Liver (tissue), 9 donors: ENCODE data around the gene IRF6. TPM values are rescaled to one million over a fixed set of nuclear protein-coding genes. Genes with fewer than 3 reads are reported as not detected.

Experiments used
- DNase-seq: peaks from one replicate; pipeline ENCODE4 v3.0.0-alpha.2; 2017; ENCODE audit warnings: low spot score
- H3K27ac ChIP-seq, 2 donors: one replicate each; pipeline ENCODE4 v1.7.0; 2013; ENCODE audit warnings: inconsistent platforms in 2 of 2, low read length in 2 of 2, control low read depth in 1 of 2, low read depth in 1 of 2, mild to moderate bottlenecking in 1 of 2
- H3K27me3 ChIP-seq, 4 donors: one replicate each; pipeline versions ENCODE4 v1.6.1 to v1.7.0; 2013; ENCODE audit warnings: low read length in 3 of 4, inconsistent platforms in 1 of 4, mild to moderate bottlenecking in 1 of 4, moderate library complexity in 1 of 4; ENCODE audit not compliant: control insufficient read depth in 4 of 4, insufficient read depth in 4 of 4
- H3K36me3 ChIP-seq, 4 donors: one replicate each; pipeline versions ENCODE4 v1.6.1 to v1.7.0; 2013; ENCODE audit warnings: low read length in 3 of 4, mild to moderate bottlenecking in 3 of 4, low read depth in 1 of 4, moderate library complexity in 1 of 4; ENCODE audit not compliant: control insufficient read depth in 4 of 4, insufficient read depth in 3 of 4
- H3K4me1 ChIP-seq, 4 donors: one replicate each; pipeline versions ENCODE4 v1.6.1 to v1.7.0; 2013; ENCODE audit warnings: low read length in 3 of 4, mild to moderate bottlenecking in 3 of 4, moderate library complexity in 1 of 4; ENCODE audit not compliant: control insufficient read depth in 4 of 4, insufficient read depth in 4 of 4
- H3K4me3 ChIP-seq, 3 donors: one replicate each; pipeline versions ENCODE4 v1.6.1 to v1.7.0; 2013; ENCODE audit warnings: low read length in 3 of 3, control low read depth in 1 of 3, low read depth in 1 of 3, mild to moderate bottlenecking in 1 of 3
- H3K9ac ChIP-seq, 2 donors: one replicate each; pipeline ENCODE4 v1.7.0; 2013; ENCODE audit warnings: low read length in 2 of 2, mild to moderate bottlenecking in 2 of 2, moderate library complexity in 2 of 2, control low read depth in 1 of 2, low read depth in 1 of 2
- H3K9me3 ChIP-seq, 4 donors: one replicate each; pipeline versions ENCODE4 v1.6.1 to v1.7.0; 2013; ENCODE audit warnings: low read length in 3 of 4; ENCODE audit not compliant: control insufficient read depth in 4 of 4
- FOXA1 ChIP-seq: IDR thresholded peaks from 2 replicates; pipeline ENCODE4 v1.6.1; 2016; ENCODE audit warnings: antibody characterized with exemption
- FOXA2 ChIP-seq: IDR thresholded peaks from 2 replicates; pipeline ENCODE4 v1.6.1; 2016; ENCODE audit warnings: antibody characterized with exemption
- GABPA ChIP-seq, 2 donors: IDR thresholded peaks in 1 of 2; conservative IDR thresholded peaks in 1 of 2; 2 replicates each; pipeline ENCODE4 v1.6.1; 2016; ENCODE audit warnings: antibody characterized with exemption in 2 of 2, mild to moderate bottlenecking in 1 of 2, moderate library complexity in 1 of 2
- HNF4A ChIP-seq, 2 donors: conservative IDR thresholded peaks; 2 replicates each; pipeline ENCODE4 v1.6.1; 2016; ENCODE audit warnings: antibody characterized with exemption in 2 of 2, mild to moderate bottlenecking in 2 of 2
- JUND ChIP-seq, 2 donors: IDR thresholded peaks; 2 replicates each; pipeline ENCODE4 v1.6.1; 2016; ENCODE audit warnings: antibody characterized with exemption in 2 of 2
- NR2F2 ChIP-seq: IDR thresholded peaks from 2 replicates; pipeline ENCODE4 v1.6.1; 2016; ENCODE audit warnings: antibody characterized with exemption
- RAD21 ChIP-seq, 2 donors: IDR thresholded peaks; 2 replicates each; pipeline ENCODE4 v1.6.1; 2016; ENCODE audit warnings: antibody characterized with exemption in 2 of 2, mild to moderate bottlenecking in 2 of 2
- RXRA ChIP-seq, 2 donors: IDR thresholded peaks; 2 replicates each; pipeline ENCODE4 v1.6.1; 2017 to 2018; ENCODE audit warnings: antibody characterized with exemption in 2 of 2, mild to moderate bottlenecking in 1 of 2
- SP1 ChIP-seq: IDR thresholded peaks from 2 replicates; pipeline ENCODE4 v1.6.1; 2018; ENCODE audit warnings: antibody characterized with exemption, mild to moderate bottlenecking
- TAF1 ChIP-seq: conservative IDR thresholded peaks from 2 replicates; pipeline ENCODE4 v1.6.1; 2016; ENCODE audit warnings: antibody characterized with exemption, mild to moderate bottlenecking
- YY1 ChIP-seq: IDR thresholded peaks from 2 replicates; pipeline ENCODE4 v1.6.1; 2016; ENCODE audit warnings: antibody characterized with exemption, mild to moderate bottlenecking
- WGBS: extraction: QIAGEN DNeasy Blood & Tissue Kit; methylation state at CpG from one replicate; pipeline ENCODE4 v1.1.7; 2013; 5-methylcytosine and 5-hydroxymethylcytosine counted together
- polyA plus RNA-seq, 2 donors: library from polyadenylated mRNA; stranded (reverse) in 1 of 2; unstranded in 1 of 2; fragments of 200-250 nt in 1 of 2; fragments of >200 nt in 1 of 2; fragmentation: Nextera tagmentation in 1 of 2; extraction: Ambion mirVana in 1 of 2; gene quantifications; one replicate each; pipeline versions ENCODE4 v1.2.1 to v1.2.3, GENCODE V29; 2013 to 2015
- total RNA-seq, 2 donors: library from RNA; depleted of rRNA; stranded (reverse); fragments of >200 nt; gene quantifications; one replicate each; pipeline ENCODE4 v1.2.3, GENCODE V29; 2014
- TF ChIP-seq, protein P1 (sequence below): IDR thresholded peaks from 2 replicates; pipeline ENCODE4 v1.6.1; 2016; ENCODE audit warnings: antibody characterized with exemption
- TF ChIP-seq, protein P2 (sequence below): IDR thresholded peaks from 2 replicates; pipeline ENCODE4 v1.6.1; 2016; ENCODE audit warnings: antibody characterized with exemption
- TF ChIP-seq, protein P3 (sequence below): fragments of 150-350 bp; IDR thresholded peaks from 2 replicates; pipeline ENCODE4 v1.5.1; 2017; ENCODE audit warnings: improper control_type of control experiment, low read depth, low read length; ENCODE audit not compliant: missing input control
- TF ChIP-seq, protein P4 (sequence below): IDR thresholded peaks from 2 replicates; pipeline ENCODE4 v1.6.1; 2016; ENCODE audit warnings: antibody characterized with exemption
- TF ChIP-seq, protein P5 (sequence below): IDR thresholded peaks from 2 replicates; pipeline ENCODE4 v1.6.1; 2016; ENCODE audit warnings: antibody characterized with exemption, mild to moderate bottlenecking
- donor health status: healthy.
- donor health status: healthy.
- donor health status: healthy.
- donor health status: healthy.
- donor health status: healthy.

Gene IRF6
- total and polyA plus RNA-seq, 4 donors, result 0.51 to 29.3 (median 14.3) TPM

DNA sequence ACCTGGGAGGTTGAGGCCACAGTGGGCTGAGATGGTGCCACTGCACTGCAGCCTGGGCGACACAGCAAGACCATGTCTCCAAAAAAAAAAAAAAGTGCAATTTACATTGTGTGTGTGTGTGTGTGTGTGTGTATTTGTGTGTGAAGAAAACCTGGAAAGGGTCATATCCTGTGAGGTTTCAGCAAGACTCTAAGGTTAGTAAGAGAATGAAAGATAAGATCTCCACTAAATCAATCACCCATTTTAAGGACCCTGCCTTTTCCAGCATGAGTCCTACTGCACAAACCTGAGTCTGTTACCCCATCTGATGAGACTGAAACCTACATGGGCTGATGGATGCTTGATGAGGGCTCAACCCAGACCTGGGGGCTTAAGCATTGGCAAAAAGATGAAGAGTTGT lies 16.7 kb downstream of the IRF6 start:
- peaks cover 10 to 66% (median 46%) of the 10 kb centered on the region in 4 donors for H3K4me1 ChIP-seq
- no peak overlapping the region for H3K9ac ChIP-seq
- no peak for TF ChIP-seq RXRA (IDR thresholded peaks at IDR 0.05)
- TF ChIP-seq TAF1, result no peak
- no peak for TF ChIP-seq JUND (IDR thresholded peaks at IDR 0.05)
- TF ChIP-seq, protein P1, sequence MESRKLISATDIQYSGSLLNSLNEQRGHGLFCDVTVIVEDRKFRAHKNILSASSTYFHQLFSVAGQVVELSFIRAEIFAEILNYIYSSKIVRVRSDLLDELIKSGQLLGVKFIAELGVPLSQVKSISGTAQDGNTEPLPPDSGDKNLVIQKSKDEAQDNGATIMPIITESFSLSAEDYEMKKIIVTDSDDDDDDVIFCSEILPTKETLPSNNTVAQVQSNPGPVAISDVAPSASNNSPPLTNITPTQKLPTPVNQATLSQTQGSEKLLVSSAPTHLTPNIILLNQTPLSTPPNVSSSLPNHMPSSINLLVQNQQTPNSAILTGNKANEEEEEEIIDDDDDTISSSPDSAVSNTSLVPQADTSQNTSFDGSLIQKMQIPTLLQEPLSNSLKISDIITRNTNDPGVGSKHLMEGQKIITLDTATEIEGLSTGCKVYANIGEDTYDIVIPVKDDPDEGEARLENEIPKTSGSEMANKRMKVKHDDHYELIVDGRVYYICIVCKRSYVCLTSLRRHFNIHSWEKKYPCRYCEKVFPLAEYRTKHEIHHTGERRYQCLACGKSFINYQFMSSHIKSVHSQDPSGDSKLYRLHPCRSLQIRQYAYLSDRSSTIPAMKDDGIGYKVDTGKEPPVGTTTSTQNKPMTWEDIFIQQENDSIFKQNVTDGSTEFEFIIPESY, result no peak
- no peak for TF ChIP-seq HNF4A (conservative IDR thresholded peaks at IDR 0.05)
- no peak for TF ChIP-seq NR2F2
- no peak for TF ChIP-seq YY1
- no peak for TF ChIP-seq SP1
- TF ChIP-seq RAD21 (IDR thresholded peaks at IDR 0.05), result no peak
- TF ChIP-seq GABPA (IDR thresholded peaks at IDR 0.05 in 1 of 2, conservative IDR thresholded peaks at IDR 0.05 in 1 of 2), result no peak
- TF ChIP-seq, protein P2, sequence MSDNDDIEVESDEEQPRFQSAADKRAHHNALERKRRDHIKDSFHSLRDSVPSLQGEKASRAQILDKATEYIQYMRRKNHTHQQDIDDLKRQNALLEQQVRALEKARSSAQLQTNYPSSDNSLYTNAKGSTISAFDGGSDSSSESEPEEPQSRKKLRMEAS, result no peak
- TF ChIP-seq, protein P3, sequence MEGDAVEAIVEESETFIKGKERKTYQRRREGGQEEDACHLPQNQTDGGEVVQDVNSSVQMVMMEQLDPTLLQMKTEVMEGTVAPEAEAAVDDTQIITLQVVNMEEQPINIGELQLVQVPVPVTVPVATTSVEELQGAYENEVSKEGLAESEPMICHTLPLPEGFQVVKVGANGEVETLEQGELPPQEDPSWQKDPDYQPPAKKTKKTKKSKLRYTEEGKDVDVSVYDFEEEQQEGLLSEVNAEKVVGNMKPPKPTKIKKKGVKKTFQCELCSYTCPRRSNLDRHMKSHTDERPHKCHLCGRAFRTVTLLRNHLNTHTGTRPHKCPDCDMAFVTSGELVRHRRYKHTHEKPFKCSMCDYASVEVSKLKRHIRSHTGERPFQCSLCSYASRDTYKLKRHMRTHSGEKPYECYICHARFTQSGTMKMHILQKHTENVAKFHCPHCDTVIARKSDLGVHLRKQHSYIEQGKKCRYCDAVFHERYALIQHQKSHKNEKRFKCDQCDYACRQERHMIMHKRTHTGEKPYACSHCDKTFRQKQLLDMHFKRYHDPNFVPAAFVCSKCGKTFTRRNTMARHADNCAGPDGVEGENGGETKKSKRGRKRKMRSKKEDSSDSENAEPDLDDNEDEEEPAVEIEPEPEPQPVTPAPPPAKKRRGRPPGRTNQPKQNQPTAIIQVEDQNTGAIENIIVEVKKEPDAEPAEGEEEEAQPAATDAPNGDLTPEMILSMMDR, result no peak
- TF ChIP-seq FOXA2, result no peak
- TF ChIP-seq, protein P4, sequence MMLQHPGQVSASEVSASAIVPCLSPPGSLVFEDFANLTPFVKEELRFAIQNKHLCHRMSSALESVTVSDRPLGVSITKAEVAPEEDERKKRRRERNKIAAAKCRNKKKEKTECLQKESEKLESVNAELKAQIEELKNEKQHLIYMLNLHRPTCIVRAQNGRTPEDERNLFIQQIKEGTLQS, result no peak
- TF ChIP-seq, protein P5, sequence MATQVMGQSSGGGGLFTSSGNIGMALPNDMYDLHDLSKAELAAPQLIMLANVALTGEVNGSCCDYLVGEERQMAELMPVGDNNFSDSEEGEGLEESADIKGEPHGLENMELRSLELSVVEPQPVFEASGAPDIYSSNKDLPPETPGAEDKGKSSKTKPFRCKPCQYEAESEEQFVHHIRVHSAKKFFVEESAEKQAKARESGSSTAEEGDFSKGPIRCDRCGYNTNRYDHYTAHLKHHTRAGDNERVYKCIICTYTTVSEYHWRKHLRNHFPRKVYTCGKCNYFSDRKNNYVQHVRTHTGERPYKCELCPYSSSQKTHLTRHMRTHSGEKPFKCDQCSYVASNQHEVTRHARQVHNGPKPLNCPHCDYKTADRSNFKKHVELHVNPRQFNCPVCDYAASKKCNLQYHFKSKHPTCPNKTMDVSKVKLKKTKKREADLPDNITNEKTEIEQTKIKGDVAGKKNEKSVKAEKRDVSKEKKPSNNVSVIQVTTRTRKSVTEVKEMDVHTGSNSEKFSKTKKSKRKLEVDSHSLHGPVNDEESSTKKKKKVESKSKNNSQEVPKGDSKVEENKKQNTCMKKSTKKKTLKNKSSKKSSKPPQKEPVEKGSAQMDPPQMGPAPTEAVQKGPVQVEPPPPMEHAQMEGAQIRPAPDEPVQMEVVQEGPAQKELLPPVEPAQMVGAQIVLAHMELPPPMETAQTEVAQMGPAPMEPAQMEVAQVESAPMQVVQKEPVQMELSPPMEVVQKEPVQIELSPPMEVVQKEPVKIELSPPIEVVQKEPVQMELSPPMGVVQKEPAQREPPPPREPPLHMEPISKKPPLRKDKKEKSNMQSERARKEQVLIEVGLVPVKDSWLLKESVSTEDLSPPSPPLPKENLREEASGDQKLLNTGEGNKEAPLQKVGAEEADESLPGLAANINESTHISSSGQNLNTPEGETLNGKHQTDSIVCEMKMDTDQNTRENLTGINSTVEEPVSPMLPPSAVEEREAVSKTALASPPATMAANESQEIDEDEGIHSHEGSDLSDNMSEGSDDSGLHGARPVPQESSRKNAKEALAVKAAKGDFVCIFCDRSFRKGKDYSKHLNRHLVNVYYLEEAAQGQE, result no peak
- DNase-seq, result no peak
- H3K4me3 ChIP-seq, result no peak overlapping the region
- H3K9me3 ChIP-seq, result no peaks in the 10 kb centered on the region
- 97% methylated on average over 1 of the region's 1 CpG for WGBS
- no peaks in the 10 kb centered on the region for H3K27me3 ChIP-seq
- no peak overlapping the region for H3K27ac ChIP-seq
- peaks cover 0 to 33% (median 12%) of the 10 kb centered on the region in 4 donors for H3K36me3 ChIP-seq

DNA sequence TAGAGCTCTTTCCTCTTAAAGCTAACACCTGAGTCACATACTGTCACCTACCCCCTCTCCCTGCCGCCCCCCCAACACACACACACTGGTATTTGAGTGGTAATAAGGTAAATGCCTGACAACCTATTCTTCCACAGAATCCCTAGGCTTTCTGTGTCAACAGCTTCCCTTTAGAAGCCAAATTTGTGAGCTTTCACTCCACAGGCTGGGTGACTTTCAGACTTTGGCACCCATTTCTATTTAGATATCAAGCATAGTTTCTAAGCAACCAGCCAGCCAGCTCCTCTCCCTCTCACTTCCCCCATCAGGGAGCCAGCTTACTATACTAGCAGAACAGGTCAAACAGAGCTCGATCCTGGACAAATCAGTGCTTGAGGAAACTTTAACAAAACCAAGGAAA lies 18.4 kb downstream of the IRF6 start:
- WGBS, result 18% methylated on average over 2 of the region's 2 CpGs
- DNase-seq, result no peak
- H3K4me3 ChIP-seq, result no peak overlapping the region
- peak in 1 of 2 donors; percentile 64 for TF ChIP-seq JUND (IDR thresholded peaks at IDR 0.05)
- TF ChIP-seq, protein P4, result no peak
- TF ChIP-seq FOXA1, result peak; percentile 74
- peak; percentile 96 for TF ChIP-seq SP1
- TF ChIP-seq, protein P3, result no peak
- peak; percentile 84 for TF ChIP-seq HNF4A (conservative IDR thresholded peaks at IDR 0.05)
- peak; percentile 60 to 77 for TF ChIP-seq RXRA (IDR thresholded peaks at IDR 0.05)
- peak in 1 of 2 donors; percentile 49 for TF ChIP-seq GABPA (IDR thresholded peaks at IDR 0.05 in 1 of 2, conservative IDR thresholded peaks at IDR 0.05 in 1 of 2)
- TF ChIP-seq RAD21 (IDR thresholded peaks at IDR 0.05), result peak; percentile 23 to 40
- TF ChIP-seq, protein P2, result peak; percentile 46
- TF ChIP-seq NR2F2, result no peak

More for the DNA sequence above, 18.4 kb downstream of the IRF6 start:
- H3K4me1 ChIP-seq, result peaks cover 10 to 78% (median 51%) of the 10 kb centered on the region in 4 donors
- H3K9ac ChIP-seq, result peak overlapping the region in 1 of 2 donors; percentile 50
- H3K36me3 ChIP-seq, result peaks cover 0 to 21% (median 7%) of the 10 kb centered on the region in 4 donors
- no peaks in the 10 kb centered on the region for H3K9me3 ChIP-seq
- H3K27ac ChIP-seq, result peak overlapping the region; percentile 70 to 84
- H3K27me3 ChIP-seq, result no peaks in the 10 kb centered on the region
